ENCODE results near the gene PHF5A.

Gene PHF5A

DNA sequence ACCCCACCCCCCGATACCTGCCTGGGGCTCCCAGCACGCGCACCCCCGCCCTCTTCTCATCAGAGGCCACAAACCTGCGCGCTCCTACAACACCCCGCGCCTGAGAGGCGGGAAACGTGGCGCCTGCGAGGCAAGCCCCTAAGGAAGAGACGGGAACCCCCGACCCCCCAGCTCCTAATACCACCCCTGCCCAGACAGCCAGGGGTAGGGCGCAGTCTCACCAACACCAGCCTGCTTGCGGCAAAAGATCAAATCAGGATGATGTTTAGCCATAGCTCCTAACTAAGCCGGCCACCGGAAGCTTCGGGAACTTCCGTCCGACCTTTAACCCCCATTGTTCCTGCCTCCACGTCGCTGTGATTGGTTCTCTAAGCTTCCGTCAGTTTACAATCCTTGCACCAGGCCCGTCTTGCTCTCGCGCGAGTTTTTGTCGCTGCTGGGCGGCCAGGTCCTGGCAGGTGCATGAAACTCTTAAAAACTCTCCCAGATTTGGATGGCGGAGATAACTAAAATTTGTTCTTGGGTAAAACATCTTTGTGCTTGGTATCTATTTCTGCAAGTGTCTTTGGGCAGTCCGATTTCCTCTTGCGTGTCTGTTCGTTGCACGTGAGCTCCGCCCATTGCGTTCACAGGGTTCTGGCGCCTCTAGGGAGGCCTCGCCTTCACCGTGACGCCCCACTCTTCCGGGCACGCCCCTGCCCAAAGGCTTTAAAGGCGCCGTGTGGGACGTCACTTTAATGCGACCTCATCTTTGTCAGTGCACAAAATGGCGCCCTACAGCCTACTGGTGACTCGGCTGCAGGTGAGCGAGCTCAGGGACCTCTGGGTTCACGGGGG, at the start of gene PHF5A, which contains the start of gene ACO2:
Gene PHF5A (minus strand): TSS at position 312 of the 837 bp plus-strand sequence. CDS start 39 bp downstream, at position 273.
Gene ACO2 (plus strand): TSS at position 737 of the 837 bp plus-strand sequence. CDS start 30 bp downstream, at position 767.
- no peaks in the 10 kb centered on the region for H3F3A ChIP-seq (ENCODE audit: insufficient read depth, low read length)
- peak within 1 kb of the TSS; percentile 92 for H3K9ac ChIP-seq (ENCODE audit: low read length)
- peak within 1 kb of the TSS; percentile 86 for H3K27ac ChIP-seq (ENCODE audit: low read depth, low read length, poor library complexity, severe bottlenecking)
- H3K4me3 ChIP-seq (ENCODE audit: low read depth, low read length, poor library complexity, severe bottlenecking), result peak within 1 kb of the TSS; percentile 88
- H4K20me1 ChIP-seq (ENCODE audit: insufficient read depth, low read length), result no peaks in the 10 kb centered on the region
- peaks cover 52% of the 10 kb centered on the region for H3K4me1 ChIP-seq (ENCODE audit: insufficient read depth, low read length, severe bottlenecking)
- no peaks in the 10 kb centered on the region for H3K9me2 ChIP-seq (ENCODE audit: low read depth, low read length)
- TF ChIP-seq EZH2 (IDR thresholded peaks at IDR 0.05; ENCODE audit: borderline replicate concordance, low read length), result no peak
- TF ChIP-seq, protein P1, sequence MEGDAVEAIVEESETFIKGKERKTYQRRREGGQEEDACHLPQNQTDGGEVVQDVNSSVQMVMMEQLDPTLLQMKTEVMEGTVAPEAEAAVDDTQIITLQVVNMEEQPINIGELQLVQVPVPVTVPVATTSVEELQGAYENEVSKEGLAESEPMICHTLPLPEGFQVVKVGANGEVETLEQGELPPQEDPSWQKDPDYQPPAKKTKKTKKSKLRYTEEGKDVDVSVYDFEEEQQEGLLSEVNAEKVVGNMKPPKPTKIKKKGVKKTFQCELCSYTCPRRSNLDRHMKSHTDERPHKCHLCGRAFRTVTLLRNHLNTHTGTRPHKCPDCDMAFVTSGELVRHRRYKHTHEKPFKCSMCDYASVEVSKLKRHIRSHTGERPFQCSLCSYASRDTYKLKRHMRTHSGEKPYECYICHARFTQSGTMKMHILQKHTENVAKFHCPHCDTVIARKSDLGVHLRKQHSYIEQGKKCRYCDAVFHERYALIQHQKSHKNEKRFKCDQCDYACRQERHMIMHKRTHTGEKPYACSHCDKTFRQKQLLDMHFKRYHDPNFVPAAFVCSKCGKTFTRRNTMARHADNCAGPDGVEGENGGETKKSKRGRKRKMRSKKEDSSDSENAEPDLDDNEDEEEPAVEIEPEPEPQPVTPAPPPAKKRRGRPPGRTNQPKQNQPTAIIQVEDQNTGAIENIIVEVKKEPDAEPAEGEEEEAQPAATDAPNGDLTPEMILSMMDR (IDR thresholded peaks at IDR 0.05; ENCODE audit: low read length), result no peak
- H3K36me3 ChIP-seq (ENCODE audit: insufficient read depth, low read length), result peaks cover 55% of the 10 kb centered on the region
- 0 out of 2 replicates have a peak within 1 kb of the TSS, but pooled peaks have one; percentile 46 for H2AFZ ChIP-seq (ENCODE audit: low read length)
- H3K4me2 ChIP-seq (ENCODE audit: low read length), result peak within 1 kb of the TSS; percentile 89
- H3K9me3 ChIP-seq (ENCODE audit: low read length), result no peaks in the 10 kb centered on the region
- H3K79me2 ChIP-seq (ENCODE audit: insufficient read depth, low read length), result peaks cover 55% of the 10 kb centered on the region
- no peaks in the 10 kb centered on the region for H3K27me3 ChIP-seq (ENCODE audit: insufficient read depth, low read length)

DNA sequence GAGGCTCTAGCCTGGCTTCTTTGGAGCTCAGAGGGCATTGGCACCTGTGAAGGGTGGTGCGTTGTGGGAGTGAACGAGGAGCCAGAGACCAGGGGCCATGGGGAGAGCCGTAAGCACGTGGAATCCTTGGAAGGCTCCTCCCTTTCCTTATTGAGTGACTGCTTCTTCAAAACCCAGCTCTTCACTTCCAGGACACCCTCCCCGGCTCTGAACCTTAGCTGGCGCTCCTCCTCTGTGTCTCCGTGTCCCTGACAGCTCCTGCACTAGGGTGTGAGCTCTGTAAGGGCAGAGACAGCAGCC, 49.5 kb upstream of the PHF5A start:
- no peak overlapping the region for H3K4me2 ChIP-seq (ENCODE audit: low read length)
- no peak overlapping the region for H3K4me3 ChIP-seq (ENCODE audit: low read depth, low read length, poor library complexity, severe bottlenecking)
- H3K27me3 ChIP-seq (ENCODE audit: insufficient read depth, low read length), result no peaks in the 10 kb centered on the region
- TF ChIP-seq, protein P1 (IDR thresholded peaks at IDR 0.05; ENCODE audit: low read length), result peak; percentile 2; the same call in 1 of the 2 replicates
- TF ChIP-seq EZH2 (IDR thresholded peaks at IDR 0.05; ENCODE audit: borderline replicate concordance, low read length), result no peak
- H3K36me3 ChIP-seq (ENCODE audit: insufficient read depth, low read length), result peaks cover 55% of the 10 kb centered on the region
- H4K20me1 ChIP-seq (ENCODE audit: insufficient read depth, low read length), result no peaks in the 10 kb centered on the region
- no peaks in the 10 kb centered on the region for H3K9me3 ChIP-seq (ENCODE audit: low read length)
- no peaks in the 10 kb centered on the region for H3F3A ChIP-seq (ENCODE audit: insufficient read depth, low read length)
- H3K4me1 ChIP-seq (ENCODE audit: insufficient read depth, low read length, severe bottlenecking), result no peaks in the 10 kb centered on the region
- H3K79me2 ChIP-seq (ENCODE audit: insufficient read depth, low read length), result no peaks in the 10 kb centered on the region
- H3K27ac ChIP-seq (ENCODE audit: low read depth, low read length, poor library complexity, severe bottlenecking), result no peak overlapping the region
- no peaks in the 10 kb centered on the region for H3K9me2 ChIP-seq (ENCODE audit: low read depth, low read length)
- no peak overlapping the region for H2AFZ ChIP-seq (ENCODE audit: low read length)
- no peak overlapping the region for H3K9ac ChIP-seq (ENCODE audit: low read length)

GRCh38 chr22:41517172-41518047, 48.9 kb upstream of the PHF5A start:
- Histone ChIP-seq H3K9me2 (ENCODE audit: low read depth, low read length) (no peaks in the 10 kb centered on the region), H3K27ac (ENCODE audit: low read depth, low read length, poor library complexity, severe bottlenecking) (no peak overlapping the region), H3K36me3 (ENCODE audit: insufficient read depth, low read length) (peaks cover 55% of the 10 kb centered on the region), H3K9me3 (ENCODE audit: low read length) (no peaks in the 10 kb centered on the region), H3F3A (ENCODE audit: insufficient read depth, low read length) (no peaks in the 10 kb centered on the region), H3K9ac (ENCODE audit: low read length) (no peak overlapping the region), H3K4me3 (ENCODE audit: low read depth, low read length, poor library complexity, severe bottlenecking) (no peak overlapping the region), H2AFZ (ENCODE audit: low read length) (no peak overlapping the region), H3K4me2 (ENCODE audit: low read length) (no peak overlapping the region), H3K79me2 (ENCODE audit: insufficient read depth, low read length) (no peaks in the 10 kb centered on the region), H3K27me3 (ENCODE audit: insufficient read depth, low read length) (no peaks in the 10 kb centered on the region), H3K4me1 (ENCODE audit: insufficient read depth, low read length, severe bottlenecking) (no peaks in the 10 kb centered on the region), H4K20me1 (ENCODE audit: insufficient read depth, low read length) (no peaks in the 10 kb centered on the region)
- TF ChIP-seq, protein P1 (IDR thresholded peaks at IDR 0.05; ENCODE audit: low read length), result peak; percentile 94
- TF ChIP-seq EZH2 (IDR thresholded peaks at IDR 0.05; ENCODE audit: borderline replicate concordance, low read length), result no peak
